A549 (cell line): ENCODE measurements around the gene NTN5. TPM values are rescaled to one million over a fixed set of nuclear protein-coding genes. Genes with fewer than 3 reads are reported as not detected.

Experiments used
- ATAC-seq, 2 experiments: fragments of 200-7000 bp in 1 of 2; fragments of >200 bp in 1 of 2; cut with Nextera tagmentation in 1 of 2; cut with Tn5 transposase in 1 of 2; 3 replicates each; pipeline versions ENCODE4 v1.8.0 to v1.9.1; 2018 to 2020; ENCODE audit warnings: mild to moderate bottlenecking in 1 of 2, moderate library complexity in 1 of 2
- CTCF ChIA-PET: fragments of 300-600 bp; sonication (Branson Sonifier 250); formaldehyde crosslinking; extraction: SDS; loops from one replicate; lab custom pipeline; 2021; ENCODE audit warnings: antibody characterized with exemption, inconsistent platforms; lab: Yijun Ruan, JAX
- POLR2A ChIA-PET: fragments of 350-600 bp; formaldehyde crosslinking; extraction: SDS; loops from one replicate; lab custom pipeline; 2021; ENCODE audit warnings: antibody characterized with exemption, inconsistent platforms; lab: Yijun Ruan, JAX
- DNase-seq, 2 experiments: peaks; one replicate each; pipeline versions ENCODE4 v3.0.0 to v3.0.0-alpha.2; 2011 to 2016; ENCODE audit warnings: low read depth in 1 of 2, low spot score in 1 of 2
- FAIRE-seq: peaks from 2 replicates; lab custom pipeline; 2011; peaks lifted over from hg19 to GRCh38; lab: Jason Lieb, UNC
- H3K27ac ChIP-seq, 2 experiments: fragments of >200 bp; sonication (Bioruptor Twin); formaldehyde crosslinking; 3 replicates each; pipeline ENCODE4 v1.5.1; 2016 to 2017
- H3K4me1 ChIP-seq: fragments of >200 bp; sonication (Bioruptor Twin); formaldehyde crosslinking; 3 replicates; pipeline ENCODE4 v1.6.1; 2016
- H3K4me2 ChIP-seq: fragments of >200 bp; sonication (Bioruptor Twin); formaldehyde crosslinking; 3 replicates; pipeline ENCODE4 v1.6.1; 2016
- H3K4me3 ChIP-seq: fragments of >200 bp; sonication (Bioruptor Twin); formaldehyde crosslinking; 3 replicates; pipeline ENCODE4 v1.5.1; 2016
- H3K9me3 ChIP-seq: fragments of >200 bp; sonication (Bioruptor Twin); formaldehyde crosslinking; 3 replicates; pipeline ENCODE4 v1.6.1; 2016
- CBX8 ChIP-seq: fragments of 200-600 bp; sonication (generic); IDR thresholded peaks from 2 replicates; pipeline ENCODE4 v1.6.1; 2016
- CEBPB ChIP-seq, 2 experiments: fragments of >200 bp in 1 of 2; sonication (Bioruptor Twin) in 1 of 2; formaldehyde crosslinking in 1 of 2; IDR thresholded peaks; 2 replicates each; pipeline ENCODE4 v1.6.1; 2012 to 2016
- CHD2 ChIP-seq: fragments of 150-350 bp; IDR thresholded peaks from 2 replicates; pipeline ENCODE4 v1.6.1; 2014; ENCODE audit warnings: low read length; ENCODE audit not compliant: partially characterized antibody
- CHD4 ChIP-seq: fragments of 200-600 bp; sonication (generic); IDR thresholded peaks from 2 replicates; pipeline ENCODE4 v1.6.1; 2016; ENCODE audit warnings: antibody characterized with exemption, mild to moderate bottlenecking, borderline replicate concordance
- EHMT2 ChIP-seq: fragments of 200-600 bp; sonication (generic); IDR thresholded peaks from 2 replicates; pipeline ENCODE4 v1.6.1; 2016; ENCODE audit warnings: antibody characterized with exemption, low read depth, mild to moderate bottlenecking, moderate library complexity
- EP300 ChIP-seq, 2 experiments: fragments of >200 bp; sonication (Bioruptor Twin); formaldehyde crosslinking; IDR thresholded peaks; 2 replicates in 1 of 2; 3 replicates in 1 of 2; pipeline ENCODE4 v1.6.1; 2016 to 2017
- FOSB ChIP-seq: fragments of 250-450 bp; sonication (Bioruptor Pico); IDR thresholded peaks from 2 replicates; pipeline ENCODE4 v1.5.0; 2020; ENCODE audit warnings: mild to moderate bottlenecking, moderate library complexity
- FOSL2 ChIP-seq, 2 experiments: fragments of 450-650 bp in 1 of 2; fragments of >200 bp in 1 of 2; sonication (Bioruptor Twin) in 1 of 2; formaldehyde crosslinking; IDR thresholded peaks; 2 replicates each; pipeline versions ENCODE4 v1.5.0 to v1.6.1; 2016 to 2020; ENCODE audit warnings: mild to moderate bottlenecking in 1 of 2, moderate library complexity in 1 of 2
- HEYL ChIP-seq: fragments of 250-450 bp; sonication (Bioruptor Pico); IDR thresholded peaks from 2 replicates; pipeline ENCODE4 v1.8.0; 2021; ENCODE audit warnings: mild to moderate bottlenecking, moderate library complexity
- JUN ChIP-seq, 2 experiments: fragments of >200 bp; sonication (Bioruptor Twin); formaldehyde crosslinking; IDR thresholded peaks; 2 replicates in 1 of 2; 3 replicates in 1 of 2; pipeline ENCODE4 v1.6.1; 2016 to 2017
- KDM1A ChIP-seq: fragments of 200-600 bp; sonication (generic); IDR thresholded peaks from 2 replicates; pipeline ENCODE4 v1.6.1; 2016; ENCODE audit warnings: low read depth, mild to moderate bottlenecking
- MAFK ChIP-seq: fragments of 450-650 bp; IDR thresholded peaks from 2 replicates; pipeline ENCODE4 v1.6.1; 2014; ENCODE audit not compliant: partially characterized antibody
- MAZ ChIP-seq: fragments of 150-350 bp; IDR thresholded peaks from 2 replicates; pipeline ENCODE4 v1.6.1; 2014; ENCODE audit warnings: antibody characterized with exemption, low read depth, low read length, borderline replicate concordance
- NPAS2 ChIP-seq: fragments of 250-450 bp; sonication (Bioruptor Pico); IDR thresholded peaks from 2 replicates; pipeline ENCODE4 v1.8.0; 2022; ENCODE audit warnings: mild to moderate bottlenecking, moderate library complexity, borderline replicate concordance
- RAD21 ChIP-seq, 2 experiments: fragments of >200 bp in 1 of 2; sonication (Bioruptor Twin) in 1 of 2; formaldehyde crosslinking in 1 of 2; IDR thresholded peaks in 1 of 2; conservative IDR thresholded peaks in 1 of 2; 2 replicates in 1 of 2; 3 replicates in 1 of 2; pipeline ENCODE4 v1.6.1; 2012 to 2018; ENCODE audit warnings: inconsistent platforms in 1 of 2
- RCOR1 ChIP-seq: fragments of 150-350 bp; IDR thresholded peaks from 2 replicates; pipeline ENCODE4 v1.6.1; 2014; ENCODE audit warnings: antibody characterized with exemption, low read length, low read depth
- ZC3H11A ChIP-seq: fragments of 450-650 bp; IDR thresholded peaks from 2 replicates; pipeline ENCODE4 v1.6.1; 2014; ENCODE audit warnings: antibody characterized with exemption, mild to moderate bottlenecking
- ZFP36 ChIP-seq: fragments of 450-650 bp; IDR thresholded peaks from 2 replicates; pipeline ENCODE4 v1.6.1; 2014; ENCODE audit warnings: borderline replicate concordance; ENCODE audit not compliant: partially characterized antibody
- ZNF302 ChIP-seq: fragments of 250-450 bp; sonication (Bioruptor Pico); IDR thresholded peaks from 2 replicates; pipeline ENCODE4 v1.9.0; 2021; ENCODE audit warnings: inconsistent platforms, mild to moderate bottlenecking, moderate library complexity
- WGBS: methylation state at CpG from one replicate; pipeline ENCODE4 v1.1.6; 2017; ENCODE audit errors: missing lambda C conversion rate; 5-methylcytosine and 5-hydroxymethylcytosine counted together
- polyA plus RNA-seq, 4 experiments: library from polyadenylated mRNA; depleted of rRNA in 3 of 4; stranded (reverse); fragments of >200 nt; fragmentation: RNase III in 1 of 4; extraction: RNeasy Plus Mini Kit Qiagen cat#74134 plus additional on column Dnase treatment in 1 of 4; gene quantifications; 2 replicates in 3 of 4; 3 replicates in 1 of 4; pipeline ENCODE4 v1.2.3, GENCODE V29; 2011 to 2017
- TF ChIP-seq, protein P1 (sequence below): IDR thresholded peaks from 2 replicates; pipeline ENCODE4 v1.6.1; 2012
- TF ChIP-seq, protein P2 (sequence below): fragments of 200-600 bp; sonication (generic); IDR thresholded peaks from 2 replicates; pipeline ENCODE4 v1.6.1; 2016; ENCODE audit warnings: antibody characterized with exemption, mild to moderate bottlenecking, moderate library complexity
- TF ChIP-seq, protein P3 (sequence below): fragments of >200 bp; sonication (Bioruptor Twin); formaldehyde crosslinking; IDR thresholded peaks from 3 replicates; pipeline ENCODE4 v1.6.1; 2016

Gene NTN5
- polyA plus RNA-seq, 2 of the 4 experiments (the other 2 are of a cell fraction): 0.18 to 0.22 TPM

DNA sequence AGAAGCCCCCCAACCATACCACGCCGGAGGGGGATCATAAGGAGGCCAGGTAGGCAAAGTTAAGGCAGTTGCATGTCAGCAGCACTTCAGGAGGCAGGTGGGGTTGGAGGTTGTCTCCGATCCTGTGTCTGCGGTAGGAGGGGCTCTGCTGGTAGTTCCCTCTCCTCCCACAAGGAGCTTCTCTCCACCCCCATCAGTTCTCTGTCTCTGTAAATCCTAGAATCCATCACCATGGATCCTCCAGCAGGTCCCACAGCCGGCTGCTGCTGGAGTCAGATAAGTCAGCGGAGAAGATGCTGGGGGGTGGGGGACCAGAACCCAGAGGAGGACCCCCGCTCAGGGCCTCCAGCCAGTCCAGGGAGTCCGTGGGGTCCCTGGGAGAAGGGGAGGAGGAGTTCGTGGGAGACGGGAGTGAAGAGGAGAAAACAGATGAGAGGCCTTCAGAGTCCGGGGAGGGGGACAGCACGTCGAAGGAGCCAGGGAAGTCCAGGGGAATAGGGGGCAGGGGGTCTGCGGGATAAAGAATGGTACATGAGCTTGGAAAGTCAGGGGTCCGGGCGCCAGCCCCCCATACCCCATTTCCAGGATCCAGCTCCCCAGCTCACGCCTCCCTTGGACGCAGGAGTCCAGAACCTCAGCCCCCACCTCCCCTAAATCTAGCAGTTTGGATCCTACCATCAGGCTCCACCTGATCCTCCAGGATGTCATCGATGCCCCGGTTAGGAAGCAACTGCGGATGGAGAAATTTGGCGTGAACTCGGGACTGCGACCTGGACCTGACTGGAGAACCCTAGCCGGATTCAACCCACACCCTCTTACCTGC is 40.4 kb upstream of the NTN5 start:
- H3K9me3 ChIP-seq: no peaks in the 10 kb centered on the region
- WGBS: 6% methylated on average over 25 of the region's 25 CpGs
- H3K4me2 ChIP-seq: peak overlapping the region; percentile 92
- peaks cover 16% of the 10 kb centered on the region for H3K4me1 ChIP-seq
- DNase-seq: peak; percentile 75 to 94
- TF ChIP-seq NPAS2 (CRISPR knock-in tag): no peak
- TF ChIP-seq, protein P1, sequence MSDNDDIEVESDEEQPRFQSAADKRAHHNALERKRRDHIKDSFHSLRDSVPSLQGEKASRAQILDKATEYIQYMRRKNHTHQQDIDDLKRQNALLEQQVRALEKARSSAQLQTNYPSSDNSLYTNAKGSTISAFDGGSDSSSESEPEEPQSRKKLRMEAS: no peak
- no peak for TF ChIP-seq FOSL2 (IDR thresholded peaks at IDR 0.05)
- TF ChIP-seq FOSL2 (CRISPR knock-in tag; IDR thresholded peaks at IDR 0.05): no peak
- no peak for TF ChIP-seq ZNF302
- TF ChIP-seq HEYL (CRISPR knock-in tag): no peak
- TF ChIP-seq FOSB: no peak
- TF ChIP-seq KDM1A: no peak
- TF ChIP-seq ZC3H11A: no peak
- no peak for TF ChIP-seq CBX8
- no peak for TF ChIP-seq RAD21 (conservative IDR thresholded peaks at IDR 0.05 in 1 of 2, IDR thresholded peaks at IDR 0.05 in 1 of 2)
- no peak for TF ChIP-seq MAZ
- TF ChIP-seq EHMT2: no peak
- TF ChIP-seq RCOR1: no peak
- no peak for TF ChIP-seq ZFP36
- TF ChIP-seq CHD4: no peak
- TF ChIP-seq JUN (IDR thresholded peaks at IDR 0.05): no peak
- TF ChIP-seq, protein P2, sequence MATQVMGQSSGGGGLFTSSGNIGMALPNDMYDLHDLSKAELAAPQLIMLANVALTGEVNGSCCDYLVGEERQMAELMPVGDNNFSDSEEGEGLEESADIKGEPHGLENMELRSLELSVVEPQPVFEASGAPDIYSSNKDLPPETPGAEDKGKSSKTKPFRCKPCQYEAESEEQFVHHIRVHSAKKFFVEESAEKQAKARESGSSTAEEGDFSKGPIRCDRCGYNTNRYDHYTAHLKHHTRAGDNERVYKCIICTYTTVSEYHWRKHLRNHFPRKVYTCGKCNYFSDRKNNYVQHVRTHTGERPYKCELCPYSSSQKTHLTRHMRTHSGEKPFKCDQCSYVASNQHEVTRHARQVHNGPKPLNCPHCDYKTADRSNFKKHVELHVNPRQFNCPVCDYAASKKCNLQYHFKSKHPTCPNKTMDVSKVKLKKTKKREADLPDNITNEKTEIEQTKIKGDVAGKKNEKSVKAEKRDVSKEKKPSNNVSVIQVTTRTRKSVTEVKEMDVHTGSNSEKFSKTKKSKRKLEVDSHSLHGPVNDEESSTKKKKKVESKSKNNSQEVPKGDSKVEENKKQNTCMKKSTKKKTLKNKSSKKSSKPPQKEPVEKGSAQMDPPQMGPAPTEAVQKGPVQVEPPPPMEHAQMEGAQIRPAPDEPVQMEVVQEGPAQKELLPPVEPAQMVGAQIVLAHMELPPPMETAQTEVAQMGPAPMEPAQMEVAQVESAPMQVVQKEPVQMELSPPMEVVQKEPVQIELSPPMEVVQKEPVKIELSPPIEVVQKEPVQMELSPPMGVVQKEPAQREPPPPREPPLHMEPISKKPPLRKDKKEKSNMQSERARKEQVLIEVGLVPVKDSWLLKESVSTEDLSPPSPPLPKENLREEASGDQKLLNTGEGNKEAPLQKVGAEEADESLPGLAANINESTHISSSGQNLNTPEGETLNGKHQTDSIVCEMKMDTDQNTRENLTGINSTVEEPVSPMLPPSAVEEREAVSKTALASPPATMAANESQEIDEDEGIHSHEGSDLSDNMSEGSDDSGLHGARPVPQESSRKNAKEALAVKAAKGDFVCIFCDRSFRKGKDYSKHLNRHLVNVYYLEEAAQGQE: no peak
- TF ChIP-seq EP300 (IDR thresholded peaks at IDR 0.05): no peak
- no peak for TF ChIP-seq CHD2
- TF ChIP-seq, protein P3, sequence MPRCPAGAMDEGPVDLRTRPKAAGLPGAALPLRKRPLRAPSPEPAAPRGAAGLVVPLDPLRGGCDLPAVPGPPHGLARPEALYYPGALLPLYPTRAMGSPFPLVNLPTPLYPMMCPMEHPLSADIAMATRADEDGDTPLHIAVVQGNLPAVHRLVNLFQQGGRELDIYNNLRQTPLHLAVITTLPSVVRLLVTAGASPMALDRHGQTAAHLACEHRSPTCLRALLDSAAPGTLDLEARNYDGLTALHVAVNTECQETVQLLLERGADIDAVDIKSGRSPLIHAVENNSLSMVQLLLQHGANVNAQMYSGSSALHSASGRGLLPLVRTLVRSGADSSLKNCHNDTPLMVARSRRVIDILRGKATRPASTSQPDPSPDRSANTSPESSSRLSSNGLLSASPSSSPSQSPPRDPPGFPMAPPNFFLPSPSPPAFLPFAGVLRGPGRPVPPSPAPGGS: no peak
- FAIRE-seq: no peak
- ChIA-PET POLR2A (interaction anchor here (0.6 to 1.2 kb wide), 6 partner anchors 17 to 209 kb away, joined by 3 read pairs; partner anchors contain the start of genes FUT2, IZUMO1 and PPP1R15A), CTCF (interaction anchor here (1.0 to 5.4 kb wide), 18 partner anchors 12 to 129 kb away, joined by 3 to 31 read pairs (median 6); partner anchors contain the start of genes CA11 and FUT2)
- peak overlapping the region; percentile 68 for H3K4me3 ChIP-seq
- ATAC-seq: peak; percentile 68 to 71
- peak overlapping the region; percentile 75 to 85 for H3K27ac ChIP-seq

DNA sequence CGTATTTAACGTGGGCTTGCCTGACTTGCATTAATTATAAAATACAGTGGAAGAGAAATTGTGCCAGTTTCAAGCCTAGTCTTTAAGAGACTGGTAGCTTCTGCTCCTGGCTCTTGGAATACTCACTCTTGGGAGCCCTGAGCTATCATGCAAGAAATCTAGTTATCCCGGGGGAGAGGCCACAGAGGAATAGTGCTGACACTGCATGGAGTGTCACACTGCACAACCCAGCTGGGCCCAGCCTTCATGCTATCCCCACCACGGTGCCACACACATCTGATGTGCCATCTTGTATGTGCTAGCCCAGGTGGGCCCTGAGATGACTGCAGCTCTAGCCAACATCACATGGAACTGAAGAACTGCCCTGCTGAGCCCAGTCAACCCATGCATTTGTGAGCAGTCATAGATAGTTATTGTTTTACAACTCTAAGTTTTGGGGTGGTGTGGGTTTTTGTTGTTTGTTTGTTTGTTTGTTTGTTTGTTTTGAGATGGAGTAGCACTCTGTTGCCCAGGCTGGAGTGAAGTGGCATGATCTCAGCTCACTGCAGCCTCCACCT is 38.4 kb upstream of the NTN5 start:
- TF ChIP-seq CEBPB (IDR thresholded peaks at IDR 0.05) (no peak), MAFK (peak; percentile 79)
- Histone ChIP-seq H3K4me3 (no peak overlapping the region), H3K4me2 (no peak overlapping the region), H3K9me3 (no peaks in the 10 kb centered on the region), H3K27ac (no peak overlapping the region), H3K4me1 (peaks cover 16% of the 10 kb centered on the region)
- no peak for DNase-seq
- FAIRE-seq: no peak
- ChIA-PET CTCF (interaction anchor here (0.6 to 4.7 kb wide), 8 partner anchors 12 to 66 kb away, joined by 3 to 31 read pairs (median 14); partner anchors contain the start of gene CA11), POLR2A (no interaction called here)
- 94% methylated on average over 4 of the region's 4 CpGs for WGBS
- no peak for ATAC-seq
